Colonic mucosa (tissue), 4 donors: ENCODE data around the gene PTTG1IP2. TPM values are rescaled to one million over a fixed set of nuclear protein-coding genes. Genes with fewer than 3 reads are reported as not detected.

Source experiments
- DNase-seq: peaks from one replicate; pipeline ENCODE4 v3.0.0-alpha.2; 2020
- H3K27ac ChIP-seq: fragments of 200-600 bp; one replicate; pipeline ENCODE4 v1.8.0; 2021
- H3K27me3 ChIP-seq: fragments of 200-600 bp; one replicate; pipeline ENCODE4 v1.8.0; 2021
- H3K36me3 ChIP-seq: fragments of 200-600 bp; one replicate; pipeline ENCODE4 v1.8.0; 2021
- H3K4me1 ChIP-seq: fragments of 200-600 bp; one replicate; pipeline ENCODE4 v1.8.0; 2021; ENCODE audit warnings: mild to moderate bottlenecking
- H3K4me3 ChIP-seq: fragments of 200-600 bp; one replicate; pipeline ENCODE4 v1.8.0; 2021
- H3K9ac ChIP-seq, 2 donors: one replicate each; pipeline ENCODE4 v1.7.0; 2013; ENCODE audit warnings: control low read depth in 2 of 2, low read depth in 2 of 2, low read length in 2 of 2
- H3K9me3 ChIP-seq: fragments of 200-600 bp; one replicate; pipeline ENCODE4 v1.8.0; 2021
- CTCF ChIP-seq: fragments of 200-600 bp; IDR thresholded peaks from one replicate; pipeline ENCODE4 v1.8.0; 2022; ENCODE audit warnings: antibody characterized with exemption, mild to moderate bottlenecking
- intact Hi-C: fragments of 100-400 bp; cut with DNase I; formaldehyde crosslinking; loops from one replicate; pipeline ENCODE4 v1.14.1; 2022
- total RNA-seq, 2 donors: library from RNA; stranded (reverse); fragmentation: NEBNext Ultra II Directional in 1 of 2; extraction: Animal tissue kit (Norgen Biotek cat#: 25700) in 1 of 2; gene quantifications; one replicate each; pipeline ENCODE4 v1.2.1, GENCODE V29; 2021
- donor health status: healthy.
- donor health status: DM: no; HTN: no; CAD: no.
- donor health status: DM: no; HTN: no; CAD: no.

PTTG1IP2 gene
- total RNA-seq, 2 donors from 2014 or later: not detected

GRCh38 chr7:90536449-90536848 is 67.0 kb downstream of the PTTG1IP2 start:
- no peaks in the 10 kb centered on the region for H3K27me3 ChIP-seq

GRCh38 chr7:90538405-90538804 is 69.0 kb downstream of the PTTG1IP2 start:
- no peak overlapping the region for H3K9ac ChIP-seq
- no peak for DNase-seq
- no peaks in the 10 kb centered on the region for H3K36me3 ChIP-seq
- no peak for TF ChIP-seq CTCF
- H3K9me3 ChIP-seq: no peaks in the 10 kb centered on the region
- no peak overlapping the region for H3K4me3 ChIP-seq
- no peak overlapping the region for H3K27ac ChIP-seq
- intact Hi-C loops: no loop called here
- no peaks in the 10 kb centered on the region for H3K27me3 ChIP-seq
- no peaks in the 10 kb centered on the region for H3K4me1 ChIP-seq

More at GRCh38 chr7:90536449-90536848, 67.0 kb downstream of the PTTG1IP2 start:
- no peak for TF ChIP-seq CTCF
- Histone ChIP-seq H3K9me3 (no peaks in the 10 kb centered on the region), H3K9ac (no peak overlapping the region), H3K4me1 (no peaks in the 10 kb centered on the region), H3K27ac (no peak overlapping the region), H3K36me3 (no peaks in the 10 kb centered on the region), H3K4me3 (no peak overlapping the region)
- no peak for DNase-seq
- intact Hi-C loops: no loop called here

GRCh38 chr7:90540406-90540805 is 71.0 kb downstream of the PTTG1IP2 start:
- H3K36me3 ChIP-seq: no peaks in the 10 kb centered on the region
- no peak for TF ChIP-seq CTCF
- intact Hi-C loops: no loop called here
- H3K27ac ChIP-seq: no peak overlapping the region
- H3K27me3 ChIP-seq: no peaks in the 10 kb centered on the region
- DNase-seq: peak; percentile 57
- H3K9me3 ChIP-seq: no peaks in the 10 kb centered on the region
- no peak overlapping the region for H3K4me3 ChIP-seq
- no peaks in the 10 kb centered on the region for H3K4me1 ChIP-seq
- no peak overlapping the region for H3K9ac ChIP-seq

GRCh38 chr7:90551036-90551435 is 81.6 kb downstream of the PTTG1IP2 start:
- Histone ChIP-seq H3K4me1 (no peaks in the 10 kb centered on the region), H3K9me3 (no peaks in the 10 kb centered on the region), H3K4me3 (no peak overlapping the region), H3K36me3 (no peaks in the 10 kb centered on the region), H3K9ac (no peak overlapping the region), H3K27ac (no peak overlapping the region), H3K27me3 (no peaks in the 10 kb centered on the region)
- intact Hi-C loops: no loop called here
- TF ChIP-seq CTCF: no peak
- no peak for DNase-seq

- no peaks in the 10 kb centered on the region for H3K9me3 ChIP-seq
- no peaks in the 10 kb centered on the region for H3K4me1 ChIP-seq
- no peaks in the 10 kb centered on the region for H3K36me3 ChIP-seq
- no peak overlapping the region for H3K4me3 ChIP-seq
- H3K27me3 ChIP-seq: no peaks in the 10 kb centered on the region
- no peak overlapping the region for H3K9ac ChIP-seq
- no peak overlapping the region for H3K27ac ChIP-seq
- DNase-seq: no peak
- intact Hi-C loops: no loop called here
- TF ChIP-seq CTCF: no peak
These were observed 83.1 kb downstream of the PTTG1IP2 start for GRCh38 chr7:90552521-90552920.

GRCh38 chr7:90560730-90561129 is 91.3 kb downstream of the PTTG1IP2 start:
- no peak overlapping the region for H3K4me3 ChIP-seq
- no peak for TF ChIP-seq CTCF
- no peaks in the 10 kb centered on the region for H3K36me3 ChIP-seq
- intact Hi-C loops: no loop called here
- H3K9ac ChIP-seq: no peak overlapping the region
- no peak overlapping the region for H3K27ac ChIP-seq
- H3K9me3 ChIP-seq: no peaks in the 10 kb centered on the region
- H3K27me3 ChIP-seq: no peaks in the 10 kb centered on the region
- DNase-seq: no peak
- H3K4me1 ChIP-seq: no peaks in the 10 kb centered on the region
